LNCaP clone FGC (cell line): Measurements from ENCODE around the gene DAPK1.

Source experiments
- DNase-seq: peaks from one replicate; pipeline ENCODE4 v3.0.0-alpha.2; 2011; ENCODE audit warnings: low read depth
- H3K4me3 ChIP-seq: 2 replicates; pipeline ENCODE4 v1.5.1; 2011; ENCODE audit warnings: mild to moderate bottlenecking, low read depth, low read length, control low read depth
- CTCF ChIP-seq: IDR thresholded peaks from 2 replicates; pipeline ENCODE4 v1.5.1; 2012; ENCODE audit warnings: mild to moderate bottlenecking; ENCODE audit not compliant: control insufficient read depth, insufficient read depth; ENCODE audit errors: extremely low read depth

Gene DAPK1

GRCh38 chr9:87569518-87569917 is 71.9 kb downstream of the DAPK1 start:
- no peak overlapping the region for H3K4me3 ChIP-seq
- no peak for TF ChIP-seq CTCF
- DNase-seq = no peak

GRCh38 chr9:87570000-87570908 is 72.6 kb downstream of the DAPK1 start:
- peak overlapping the region; percentile 5 for H3K4me3 ChIP-seq
- DNase-seq = peak; percentile 48
- no peak for TF ChIP-seq CTCF

- H3K4me3 ChIP-seq = no peak overlapping the region
- no peak for DNase-seq
- TF ChIP-seq CTCF = no peak
These were observed 75.1 kb downstream of the DAPK1 start for GRCh38 chr9:87572719-87573118.

GRCh38 chr9:87573841-87574342 is 76.2 kb downstream of the DAPK1 start:
- no peak for TF ChIP-seq CTCF
- DNase-seq = no peak
- no peak overlapping the region for H3K4me3 ChIP-seq

GRCh38 chr9:87577746-87578145 is 80.1 kb downstream of the DAPK1 start:
- no peak overlapping the region for H3K4me3 ChIP-seq
- TF ChIP-seq CTCF = no peak
- no peak for DNase-seq

GRCh38 chr9:87578625-87579024 is 81.0 kb downstream of the DAPK1 start:
- DNase-seq = no peak
- no peak overlapping the region for H3K4me3 ChIP-seq
- TF ChIP-seq CTCF = no peak
